Prostate gland (tissue), 2 donors: ENCODE results near the gene PGC. TPM values are rescaled to one million over a fixed set of nuclear protein-coding genes. Genes with fewer than 3 reads are reported as not detected.

Source experiments
- DNase-seq: peaks from one replicate; pipeline ENCODE4 v3.0.0-alpha.2; 2019; ENCODE audit warnings: low spot score
- H3K27ac ChIP-seq, 2 donors: fragments of 200-600 bp; sonication (generic); 2 replicates each; pipeline ENCODE4 v1.5.1; 2017 to 2019
- H3K27me3 ChIP-seq: fragments of 200-600 bp; sonication (generic); replicated peaks from 2 replicates; pipeline ENCODE4 v1.5.1; 2019; ENCODE audit not compliant: insufficient read depth
- H3K36me3 ChIP-seq, 2 donors: fragments of 200-600 bp; sonication (generic); 1 replicate in 1 of 2; 2 replicates in 1 of 2; pipeline versions ENCODE4 v1.5.1 to v1.8.1; 2017 to 2019
- H3K4me1 ChIP-seq: fragments of 200-600 bp; sonication (generic); replicated peaks from 2 replicates; pipeline ENCODE4 v1.5.1; 2019
- H3K4me3 ChIP-seq, 2 donors: fragments of 200-600 bp; sonication (generic); 2 replicates each; pipeline ENCODE4 v1.5.1; 2017 to 2019
- H3K9me3 ChIP-seq: fragments of 200-600 bp; sonication (generic); 2 replicates; pipeline ENCODE4 v1.5.1; 2017
- POLR2A ChIP-seq: fragments of 450-650 bp; IDR thresholded peaks from one replicate; pipeline ENCODE4 v1.6.1; 2016; ENCODE audit warnings: antibody characterized with exemption, mild to moderate bottlenecking
- POLR2AphosphoS5 ChIP-seq: sonication (generic); formaldehyde crosslinking; IDR thresholded peaks from one replicate; pipeline ENCODE4 v1.6.1; 2017; ENCODE audit warnings: antibody characterized with exemption
- WGBS: methylation state at CpG from one replicate; pipeline ENCODE4 v1.1.5; 2018; 5-methylcytosine and 5-hydroxymethylcytosine counted together
- intact Hi-C: fragments of 100-400 bp; cut with DNase I; formaldehyde crosslinking; loops from one replicate; pipeline ENCODE4 v1.14.2; 2022
- total RNA-seq, 2 donors: library from RNA; depleted of rRNA; stranded (reverse); fragments of >200 nt; gene quantifications; one replicate each; pipeline ENCODE4 v1.1.0, GENCODE V29; 2016
- TF ChIP-seq, protein P1 (sequence below), 4 experiments: fragments of 200-600 bp in 2 of 4; fragments of 450-650 bp in 2 of 4; sonication (generic) in 2 of 4; IDR thresholded peaks; 1 replicate in 3 of 4; 2 replicates in 1 of 4; pipeline ENCODE4 v1.5.1; 2016 to 2019; ENCODE audit warnings: antibody characterized with exemption in 4 of 4, mild to moderate bottlenecking in 2 of 4, moderate library complexity in 2 of 4

The PGC gene
- total RNA-seq, 2 donors from 2014 or later, result 18.4 to 391 TPM

DNA sequence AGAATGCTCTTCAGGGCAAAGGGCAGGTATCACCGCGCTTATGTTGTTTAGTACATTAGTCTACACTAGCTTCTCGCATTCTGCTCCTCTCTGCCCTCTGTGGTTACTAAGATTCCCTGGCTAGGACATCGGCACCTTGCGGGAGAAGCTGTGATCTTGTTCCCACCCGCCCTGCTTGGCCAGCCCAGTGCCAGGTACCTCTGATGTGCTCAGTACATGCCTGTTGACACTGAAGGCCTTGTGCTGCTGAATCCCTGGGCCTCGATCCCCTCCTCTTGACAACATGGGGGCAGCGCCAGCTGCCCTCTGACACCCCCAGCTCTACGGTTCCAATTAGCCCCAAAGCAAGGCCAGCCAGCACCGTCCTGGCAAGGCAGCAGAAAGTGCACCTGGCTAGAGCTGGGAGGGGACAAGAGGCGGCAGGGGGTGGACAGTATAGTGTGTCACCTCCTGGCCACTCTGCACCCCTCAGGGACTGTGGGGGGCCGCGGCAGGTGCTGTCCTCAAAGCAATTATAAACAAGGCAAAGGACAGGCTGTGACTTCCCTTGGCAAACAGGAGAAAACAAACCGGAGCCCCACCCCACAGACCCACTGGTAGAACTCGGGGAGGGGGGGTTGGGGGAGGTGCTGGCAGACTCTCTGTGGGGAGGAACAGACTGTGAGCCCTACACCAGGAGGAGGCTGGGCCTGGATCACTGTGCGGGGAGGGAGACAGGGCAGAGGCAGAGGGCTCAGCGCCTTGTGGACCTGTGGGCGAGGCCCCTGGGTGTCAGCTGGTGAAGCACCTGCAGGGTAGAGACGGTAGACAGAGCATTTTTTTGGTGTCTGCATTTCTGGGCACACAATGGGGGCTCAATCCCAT is 18.9 kb downstream of the PGC start:
- TF ChIP-seq POLR2A (peak; percentile 14), POLR2AphosphoS5 (peak; percentile 76)
- TF ChIP-seq, protein P1, sequence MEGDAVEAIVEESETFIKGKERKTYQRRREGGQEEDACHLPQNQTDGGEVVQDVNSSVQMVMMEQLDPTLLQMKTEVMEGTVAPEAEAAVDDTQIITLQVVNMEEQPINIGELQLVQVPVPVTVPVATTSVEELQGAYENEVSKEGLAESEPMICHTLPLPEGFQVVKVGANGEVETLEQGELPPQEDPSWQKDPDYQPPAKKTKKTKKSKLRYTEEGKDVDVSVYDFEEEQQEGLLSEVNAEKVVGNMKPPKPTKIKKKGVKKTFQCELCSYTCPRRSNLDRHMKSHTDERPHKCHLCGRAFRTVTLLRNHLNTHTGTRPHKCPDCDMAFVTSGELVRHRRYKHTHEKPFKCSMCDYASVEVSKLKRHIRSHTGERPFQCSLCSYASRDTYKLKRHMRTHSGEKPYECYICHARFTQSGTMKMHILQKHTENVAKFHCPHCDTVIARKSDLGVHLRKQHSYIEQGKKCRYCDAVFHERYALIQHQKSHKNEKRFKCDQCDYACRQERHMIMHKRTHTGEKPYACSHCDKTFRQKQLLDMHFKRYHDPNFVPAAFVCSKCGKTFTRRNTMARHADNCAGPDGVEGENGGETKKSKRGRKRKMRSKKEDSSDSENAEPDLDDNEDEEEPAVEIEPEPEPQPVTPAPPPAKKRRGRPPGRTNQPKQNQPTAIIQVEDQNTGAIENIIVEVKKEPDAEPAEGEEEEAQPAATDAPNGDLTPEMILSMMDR (IDR thresholded peaks at IDR 0.05), result no peak
- H3K27me3 ChIP-seq, result no peaks in the 10 kb centered on the region
- peak; percentile 89 for DNase-seq
- no peaks in the 10 kb centered on the region for H3K36me3 ChIP-seq
- H3K27ac ChIP-seq, result peak overlapping the region; percentile 79 to 89
- intact Hi-C loops, result no loop called here
- peaks cover 46% of the 10 kb centered on the region for H3K4me1 ChIP-seq
- no peaks in the 10 kb centered on the region for H3K9me3 ChIP-seq
- 31% methylated on average over 19 of the region's 19 CpGs for WGBS
- no peak overlapping the region for H3K4me3 ChIP-seq

DNA sequence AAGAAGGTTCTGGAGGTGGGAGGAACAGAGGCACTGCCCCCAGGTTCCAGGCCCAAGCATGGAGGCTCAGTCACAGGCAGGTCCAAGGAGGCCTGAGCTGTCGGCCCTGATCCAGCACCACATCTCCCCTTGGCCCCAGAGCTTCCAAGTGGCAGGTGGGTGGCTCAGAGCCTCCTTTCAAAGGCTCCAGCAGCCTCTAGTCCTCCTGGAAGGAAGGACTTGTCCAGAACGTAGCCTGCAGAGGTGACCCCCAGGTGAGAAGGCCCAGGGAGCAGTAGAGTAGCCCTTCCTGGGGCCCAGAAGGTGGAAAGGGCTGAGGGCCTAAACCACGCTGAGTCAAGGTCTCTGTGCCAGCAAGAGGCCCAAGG is 19.5 kb downstream of the PGC start:
- WGBS, result 84% methylated on average over 3 of the region's 3 CpGs
- Histone ChIP-seq H3K9me3 (no peaks in the 10 kb centered on the region), H3K27me3 (no peaks in the 10 kb centered on the region), H3K4me3 (no peak overlapping the region), H3K4me1 (peaks cover 46% of the 10 kb centered on the region), H3K27ac (peak overlapping the region; percentile 79 to 89), H3K36me3 (no peaks in the 10 kb centered on the region)
- TF ChIP-seq POLR2AphosphoS5, result no peak
- TF ChIP-seq, protein P1 (IDR thresholded peaks at IDR 0.05), result no peak
- TF ChIP-seq POLR2A, result no peak
- DNase-seq, result no peak
- intact Hi-C loops, result no loop called here

DNA sequence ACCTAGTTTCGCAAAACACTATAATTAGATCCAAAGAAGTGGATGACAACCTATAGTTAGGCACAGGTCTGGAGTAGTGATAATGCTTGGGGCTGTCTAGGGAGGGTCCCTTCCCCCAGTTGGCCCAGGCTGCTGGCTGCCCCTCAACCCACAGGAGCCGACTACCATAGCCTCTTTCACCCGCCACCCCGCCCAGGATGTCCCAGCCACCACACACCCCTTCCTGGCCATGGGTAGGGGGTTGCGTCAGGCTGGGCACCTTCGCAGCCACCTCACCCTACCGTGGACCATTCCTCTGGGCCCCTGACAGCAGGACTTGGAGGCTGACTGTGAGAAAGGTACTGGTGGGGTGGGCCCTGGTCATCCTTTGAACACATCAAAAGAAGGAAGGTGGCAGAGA is 20.3 kb downstream of the PGC start:
- intact Hi-C loops, result no loop called here
- DNase-seq, result no peak
- WGBS, result 76% methylated on average over 7 of the region's 7 CpGs
- H3K9me3 ChIP-seq, result no peaks in the 10 kb centered on the region
- peaks cover 49% of the 10 kb centered on the region for H3K4me1 ChIP-seq
- no peak overlapping the region for H3K4me3 ChIP-seq
- peak overlapping the region in 1 of 2 donors; percentile 89 for H3K27ac ChIP-seq
- no peaks in the 10 kb centered on the region for H3K27me3 ChIP-seq
- no peaks in the 10 kb centered on the region for H3K36me3 ChIP-seq
- TF ChIP-seq POLR2AphosphoS5, result no peak
- TF ChIP-seq, protein P1 (IDR thresholded peaks at IDR 0.05), result no peak
- no peak for TF ChIP-seq POLR2A

DNA sequence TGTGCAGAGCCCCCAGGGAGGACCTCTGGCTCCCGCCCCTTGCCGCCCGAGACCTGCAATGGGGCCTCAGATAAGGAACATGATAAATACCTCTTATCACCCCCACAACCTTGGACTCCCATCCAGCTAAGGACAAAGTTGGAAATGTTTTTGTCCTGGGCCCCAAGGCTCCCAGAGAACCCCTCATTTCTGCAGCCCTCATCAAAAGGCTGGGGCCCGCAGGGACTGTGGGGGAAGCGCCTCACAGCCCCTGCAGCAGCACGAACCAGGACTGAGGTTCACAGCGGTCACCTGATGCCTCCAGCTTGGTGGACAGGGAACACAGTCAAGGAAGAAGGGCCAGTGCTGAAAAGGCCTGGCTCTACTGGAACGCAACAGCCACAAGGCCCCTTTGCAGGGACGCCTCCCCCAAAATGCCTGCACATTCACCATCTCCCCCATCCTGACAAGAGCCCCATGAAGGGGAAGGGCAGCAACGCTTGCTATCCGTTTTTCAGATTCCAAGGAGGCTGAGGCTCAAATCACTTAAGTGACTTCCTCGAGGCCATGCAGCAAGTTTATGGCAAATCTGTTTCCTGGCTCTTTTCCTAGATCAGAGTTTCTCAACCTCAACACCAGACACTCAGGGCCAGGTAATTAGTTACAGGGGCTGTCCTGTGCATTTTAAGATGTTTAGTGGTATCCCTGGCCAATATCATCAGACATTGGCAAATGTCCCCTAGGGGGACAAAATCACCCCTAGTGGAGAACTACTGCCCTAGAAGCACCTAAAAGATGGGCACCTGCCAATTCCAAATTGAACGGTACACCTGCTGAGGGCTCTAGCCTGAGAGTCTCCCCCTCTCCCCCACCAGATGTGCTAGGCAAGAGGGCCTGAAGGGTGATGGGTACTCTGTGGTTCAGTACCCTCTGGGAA is 22.4 kb downstream of the PGC start:
- peaks cover 41% of the 10 kb centered on the region for H3K4me1 ChIP-seq
- H3K27me3 ChIP-seq, result no peaks in the 10 kb centered on the region
- intact Hi-C loops, result no loop called here
- H3K27ac ChIP-seq, result no peak overlapping the region
- H3K4me3 ChIP-seq, result no peak overlapping the region
- DNase-seq, result no peak
- WGBS, result 77% methylated on average over 13 of the region's 13 CpGs
- H3K9me3 ChIP-seq, result no peaks in the 10 kb centered on the region
- no peaks in the 10 kb centered on the region for H3K36me3 ChIP-seq
- TF ChIP-seq POLR2AphosphoS5 (no peak), POLR2A (no peak)
- TF ChIP-seq, protein P1 (IDR thresholded peaks at IDR 0.05), result no peak
